HG03558 (cell line): ENCODE results near the gene CD9.

Source experiments
- ATAC-seq: cut with Tn5 transposase; IDR thresholded peaks from one replicate; pipeline ENCODE4 v1.9.1; 2021; ENCODE audit warnings: moderate number of reproducible peaks; ENCODE audit not compliant: unreplicated experiment; ENCODE audit errors: extremely low read depth

The CD9 gene

DNA sequence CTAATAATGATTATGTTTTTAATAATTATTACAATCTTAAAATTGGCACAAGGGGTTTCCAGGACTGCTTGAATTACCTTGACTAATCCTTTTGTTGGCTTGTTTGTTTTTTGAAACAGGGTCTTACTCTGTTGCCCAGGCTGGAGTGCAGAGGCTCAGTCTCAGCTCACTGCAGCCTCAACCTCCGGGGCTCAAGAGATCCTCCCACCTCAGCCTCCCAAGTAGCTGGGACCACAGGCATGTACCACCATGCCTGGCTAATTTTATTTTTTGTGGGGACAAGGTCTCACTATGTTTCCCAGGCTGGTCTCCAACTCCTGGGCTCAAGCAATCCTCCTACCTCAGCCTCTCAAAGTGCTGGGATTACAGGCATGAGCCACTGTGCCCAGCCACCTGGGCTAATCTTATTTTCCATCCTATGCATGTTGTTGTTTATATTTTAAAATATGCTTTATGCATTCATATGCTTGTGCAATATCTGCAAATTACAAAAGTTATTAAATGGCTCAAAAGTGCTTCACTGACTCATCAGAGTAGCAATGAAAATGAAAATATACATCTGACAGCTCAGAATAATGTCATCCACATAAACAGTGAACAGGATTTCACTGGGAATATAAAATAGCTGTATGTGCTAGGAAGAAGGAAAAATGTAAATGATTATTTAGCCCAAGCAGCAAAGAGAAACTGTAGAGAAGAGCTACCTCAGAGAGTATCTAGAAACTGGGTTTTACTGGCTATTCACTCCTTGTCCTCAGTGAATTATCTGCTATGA, 85.5 kb downstream of the CD9 start:
- no peak for ATAC-seq
